Measurements from ENCODE around the gene KRTAP5-10. TPM values are rescaled to one million over a fixed set of nuclear protein-coding genes. Genes with fewer than 3 reads are reported as not detected.

Gene KRTAP5-10
- total RNA-seq, 4 donors from 2014 or later: not detected

GRCh38 chr11:71545405-71545966 lies 19.9 kb upstream of the KRTAP5-10 start:
- intact Hi-C loops (cut with DNase I): no loop called here
- TF ChIP-seq POLR2A (IDR thresholded peaks at IDR 0.05) (no peak), CTCF (IDR thresholded peaks at IDR 0.05) (no peak)
- no peaks in the 10 kb centered on the region for H3K36me3 ChIP-seq
- H3K4me1 ChIP-seq: no peaks in the 10 kb centered on the region
- H3K9me3 ChIP-seq: no peaks in the 10 kb centered on the region
- no peak overlapping the region for H3K27ac ChIP-seq
- WGBS, 2 donors: 87 to 92% methylated on average over 12 of the region's 12 CpGs
- DNase-seq: no peak
- no peaks in the 10 kb centered on the region for H3K27me3 ChIP-seq
- H3K4me3 ChIP-seq (replicated peaks in 1 of 3): no peak overlapping the region

GRCh38 chr11:71548120-71548519 lies 17.2 kb upstream of the KRTAP5-10 start, which contains the start of gene KRTAP5-9:
Gene KRTAP5-9, plus strand, starts transcription at chr11:71548420. Its CDS starts 238 bp downstream, at chr11:71548658.
- Histone ChIP-seq H3K36me3 (no peaks in the 10 kb centered on the region), H3K27ac (no peak within 1 kb of the TSS), H3K4me3 (replicated peaks in 1 of 3) (no peak within 1 kb of the TSS), H3K4me1 (no peaks in the 10 kb centered on the region), H3K27me3 (no peaks in the 10 kb centered on the region), H3K9me3 (no peaks in the 10 kb centered on the region)
- TF ChIP-seq CTCF (IDR thresholded peaks at IDR 0.05) (no peak), POLR2A (IDR thresholded peaks at IDR 0.05) (no peak)
- 78 to 91% methylated on average over 5 of the region's 5 CpGs for WGBS, 2 donors
- intact Hi-C loops (cut with DNase I): no loop called here
- DNase-seq: no peak

- no peaks in the 10 kb centered on the region for H3K27me3 ChIP-seq
- no peaks in the 10 kb centered on the region for H3K9me3 ChIP-seq
- intact Hi-C loops (cut with DNase I): no loop called here
- no peaks in the 10 kb centered on the region for H3K4me1 ChIP-seq
- DNase-seq: no peak
- H3K36me3 ChIP-seq: no peaks in the 10 kb centered on the region
- no peak for TF ChIP-seq CTCF (IDR thresholded peaks at IDR 0.05)
- no peak for TF ChIP-seq POLR2A (IDR thresholded peaks at IDR 0.05)
- no peak overlapping the region for H3K4me3 ChIP-seq (replicated peaks in 1 of 3)
- no peak overlapping the region for H3K27ac ChIP-seq
- 100% methylated on average over 2 of the region's 5 CpGs; no CpG with 5 or more reads in 1 of the 2 donors for WGBS, 2 donors
Measured at GRCh38 chr11:71548716-71549151, 16.6 kb upstream of the KRTAP5-10 start.

GRCh38 chr11:71551711-71552110 lies 13.7 kb upstream of the KRTAP5-10 start:
- Histone ChIP-seq H3K4me3 (replicated peaks in 1 of 3) (no peak overlapping the region), H3K27me3 (no peaks in the 10 kb centered on the region), H3K9me3 (no peaks in the 10 kb centered on the region), H3K27ac (no peak overlapping the region), H3K36me3 (no peaks in the 10 kb centered on the region), H3K4me1 (no peaks in the 10 kb centered on the region)
- 93 to 96% methylated on average over 1 of the region's 1 CpG for WGBS, 2 donors
- intact Hi-C loops (cut with DNase I): no loop called here
- DNase-seq: no peak
- TF ChIP-seq POLR2A (IDR thresholded peaks at IDR 0.05): no peak
- no peak for TF ChIP-seq CTCF (IDR thresholded peaks at IDR 0.05)

- TF ChIP-seq CTCF (IDR thresholded peaks at IDR 0.05) (no peak), POLR2A (IDR thresholded peaks at IDR 0.05) (no peak)
- WGBS, 2 donors: 93% methylated on average over 5 of the region's 6 CpGs; no CpG with 5 or more reads in 1 of the 2 donors
- H3K9me3 ChIP-seq: no peaks in the 10 kb centered on the region
- intact Hi-C loops (cut with DNase I): no loop called here
- H3K4me1 ChIP-seq: no peaks in the 10 kb centered on the region
- H3K36me3 ChIP-seq: no peaks in the 10 kb centered on the region
- no peak for DNase-seq
- no peak overlapping the region for H3K27ac ChIP-seq
- H3K27me3 ChIP-seq: no peaks in the 10 kb centered on the region
- no peak overlapping the region for H3K4me3 ChIP-seq (replicated peaks in 1 of 3)
Measured at GRCh38 chr11:71554996-71555395, 10.4 kb upstream of the KRTAP5-10 start.
